ENCODE measurements around the gene ATP13A5. TPM values are rescaled to one million over a fixed set of nuclear protein-coding genes. Genes with fewer than 3 reads are reported as not detected.

Gene ATP13A5
- total RNA-seq, 1 experiment from 2014 or later = not detected

GRCh38 chr3:193396451-193397244, 18.1 kb upstream of the ATP13A5 start:
- H3K27ac Mint-ChIP-seq = no peak overlapping the region
- Histone ChIP-seq H4K91ac (ENCODE audit: insufficient read length, low read depth, low read length) (no peak overlapping the region), H3K56ac (ENCODE audit: insufficient read length, low read depth, low read length) (no peak overlapping the region), H3K79me1 (ENCODE audit: insufficient read depth, low read depth, low read length, poor library complexity, severe bottlenecking) (no peaks in the 10 kb centered on the region), H3K23ac (ENCODE audit: insufficient read length, low read depth, low read length) (no peak overlapping the region), H3K9me3 (ENCODE audit: control insufficient read depth, low read depth, low read length) (no peaks in the 10 kb centered on the region), H3K4me2 (ENCODE audit: insufficient read depth, insufficient read length, low read length) (no peak overlapping the region), H3K27me3 (ENCODE audit: insufficient read depth, low read length) (no peaks in the 10 kb centered on the region), H2BK5ac (ENCODE audit: insufficient read length, low read length) (no peak overlapping the region), H2AFZ (ENCODE audit: low read length) (no peak overlapping the region), H3T11ph (ENCODE audit: low read length) (no peak overlapping the region), H3K27ac (ENCODE audit: insufficient read length, low read depth, low read length) (no peak overlapping the region), H2BK120ac (ENCODE audit: low read depth, low read length, poor library complexity, severe bottlenecking) (no peak overlapping the region), H3K79me2 (ENCODE audit: insufficient read depth, low read length) (no peaks in the 10 kb centered on the region), H3K18ac (ENCODE audit: insufficient read length, low read depth, low read length) (no peak overlapping the region), H2BK15ac (ENCODE audit: low read depth, low read length) (no peak overlapping the region), H3K9ac (ENCODE audit: extremely low read depth, insufficient read length, low read length) (no peak overlapping the region), H2AK5ac (ENCODE audit: insufficient read length, low read length) (no peak overlapping the region), H4K5ac (ENCODE audit: insufficient read length, low read depth, low read length) (no peak overlapping the region), H3K23me2 (ENCODE audit: insufficient read length, low read depth, low read length, poor library complexity, severe bottlenecking) (no peaks in the 10 kb centered on the region), H3K14ac (ENCODE audit: insufficient read depth, low read length) (no peak overlapping the region), H4K20me1 (ENCODE audit: control insufficient read depth, insufficient read depth, insufficient read length) (no peaks in the 10 kb centered on the region), H2BK12ac (ENCODE audit: insufficient read length, low read depth, low read length) (no peak overlapping the region), H2BK20ac (ENCODE audit: low read depth, low read length, poor library complexity, severe bottlenecking) (no peak overlapping the region), H3K4ac (ENCODE audit: low read depth, low read length) (no peak overlapping the region), H3K4me1 (ENCODE audit: insufficient read depth, low read length) (peaks cover 4% of the 10 kb centered on the region; the same call in 1 of the 2 replicates), H4K8ac (replicated peaks; ENCODE audit: insufficient read length, low read depth, low read length) (no peak overlapping the region)
- TF ChIP-seq CTCF (conservative IDR thresholded peaks at IDR 0.05) = no peak
- H3K4me3 Mint-ChIP-seq = no peak overlapping the region
- no peaks in the 10 kb centered on the region; a peak in 2 of 7 replicates for H3K36me3 Mint-ChIP-seq (ENCODE audit: insufficient read depth in 1 of 3, low read depth in 3 of 3)
- H3K4me1 Mint-ChIP-seq = peaks cover 11 to 12% of the 10 kb centered on the region in 2 experiments
- no peaks in the 10 kb centered on the region for H3K27me3 Mint-ChIP-seq (ENCODE audit: low read depth)
- WGBS (ENCODE audit: extremely low coverage, insufficient read length, low lambda C conversion rate) = no CpG with 5 or more reads among the region's 7 CpGs
- H3K9me3 Mint-ChIP-seq = peaks cover 3 to 8% of the 10 kb centered on the region in 2 experiments; a peak in 4 of 5 replicates
- DNase-seq = no peak
